Lower lobe of right lung (tissue), 2 donors: ENCODE results near the gene RIPOR3. TPM values are rescaled to one million over a fixed set of nuclear protein-coding genes. Genes with fewer than 3 reads are reported as not detected.
"Not testable (repeated sequence)": the region's sequence is repeated elsewhere in the genome, so short reads cannot be mapped to it uniquely, and the experiment has no call there.

Source experiments
- ATAC-seq, 2 donors: fragments of 200-7000 bp; cut with Tn5 transposase; one replicate each; pipeline ENCODE4 v1.9.1; 2020 to 2022; ENCODE audit warnings: mild to moderate bottlenecking in 2 of 2, moderate library complexity in 2 of 2
- DNase-seq: peaks from one replicate; pipeline ENCODE4 v3.0.0-alpha.2; 2020
- H3K27ac ChIP-seq: fragments of 200-600 bp; one replicate; pipeline ENCODE4 v1.8.0; 2022
- H3K27me3 ChIP-seq: fragments of 200-600 bp; one replicate; pipeline ENCODE4 v1.8.0; 2022; ENCODE audit warnings: low read depth
- H3K36me3 ChIP-seq: fragments of 200-600 bp; one replicate; pipeline ENCODE4 v1.8.0; 2022; ENCODE audit warnings: mild to moderate bottlenecking
- H3K4me1 ChIP-seq: fragments of 200-600 bp; one replicate; pipeline ENCODE4 v1.8.0; 2022
- H3K4me3 ChIP-seq: fragments of 200-600 bp; one replicate; pipeline ENCODE4 v1.8.0; 2022; ENCODE audit warnings: mild to moderate bottlenecking
- H3K9me3 ChIP-seq: fragments of 200-600 bp; one replicate; pipeline ENCODE4 v1.8.0; 2022
- CTCF ChIP-seq: fragments of 200-600 bp; IDR thresholded peaks from one replicate; pipeline ENCODE4 v1.8.0; 2022; ENCODE audit warnings: antibody characterized with exemption, mild to moderate bottlenecking
- intact Hi-C: fragments of 100-400 bp; cut with DNase I; formaldehyde crosslinking; loops from one replicate; pipeline ENCODE4 v1.11.0; 2022
- total RNA-seq: library from RNA; stranded (reverse); fragmentation: NEBNext Ultra II Directional; extraction: Animal tissue kit (Norgen Biotek cat#: 25700); gene quantifications from one replicate; pipeline ENCODE4 v1.2.1, GENCODE V29; 2021
- donor health status: DM: no; HTN: yes; CAD: no; lungs with severe emphysema.

Gene RIPOR3
- total RNA-seq, 1 donor from 2014 or later = 11.0 TPM

- TF ChIP-seq CTCF = no peak
- Histone ChIP-seq H3K36me3 (no peaks in the 10 kb centered on the region), H3K9me3 (no peaks in the 10 kb centered on the region), H3K4me1 (no peaks in the 10 kb centered on the region), H3K4me3 (no peak overlapping the region), H3K27me3 (no peaks in the 10 kb centered on the region), H3K27ac (no peak overlapping the region)
- DNase-seq = no peak
- ATAC-seq = no peak
- intact Hi-C loops = no loop called here
These were observed 86.2 kb downstream of the RIPOR3 start for GRCh38 chr20:50605136-50605535.

GRCh38 chr20:50604451-50604850 is 86.9 kb downstream of the RIPOR3 start:
- no peaks in the 10 kb centered on the region for H3K9me3 ChIP-seq
- ATAC-seq (no peak), DNase-seq (no peak)
- no peaks in the 10 kb centered on the region for H3K27me3 ChIP-seq
- intact Hi-C loops = no loop called here
- no peak for TF ChIP-seq CTCF
- no peak overlapping the region for H3K27ac ChIP-seq
- no peaks in the 10 kb centered on the region for H3K4me1 ChIP-seq
- H3K36me3 ChIP-seq = no peaks in the 10 kb centered on the region
- no peak overlapping the region for H3K4me3 ChIP-seq

GRCh38 chr20:50602432-50603088 is 88.8 kb downstream of the RIPOR3 start:
- ATAC-seq (peak; percentile 5 to 7), DNase-seq (no peak)
- H3K9me3 ChIP-seq = no peaks in the 10 kb centered on the region
- H3K27me3 ChIP-seq = no peaks in the 10 kb centered on the region
- intact Hi-C loops = no loop called here
- no peak for TF ChIP-seq CTCF
- H3K4me1 ChIP-seq = no peaks in the 10 kb centered on the region
- H3K36me3 ChIP-seq = no peaks in the 10 kb centered on the region
- no peak overlapping the region for H3K27ac ChIP-seq
- H3K4me3 ChIP-seq = no peak overlapping the region

GRCh38 chr20:50601511-50602431 is 89.6 kb downstream of the RIPOR3 start:
- H3K36me3 ChIP-seq = no peaks in the 10 kb centered on the region
- no peaks in the 10 kb centered on the region for H3K27me3 ChIP-seq
- TF ChIP-seq CTCF = no peak
- no peak overlapping the region for H3K4me3 ChIP-seq
- ATAC-seq (peak in 1 of 2 donors; percentile 7), DNase-seq (no peak)
- peaks cover under 1% of the 10 kb centered on the region for H3K4me1 ChIP-seq
- H3K27ac ChIP-seq = no peak overlapping the region
- H3K9me3 ChIP-seq = no peaks in the 10 kb centered on the region
- intact Hi-C loops = no loop called here

GRCh38 chr20:50600281-50600895 is 91.0 kb downstream of the RIPOR3 start:
- Histone ChIP-seq H3K27me3 (no peaks in the 10 kb centered on the region), H3K4me3 (no peak overlapping the region), H3K4me1 (peaks cover 8% of the 10 kb centered on the region), H3K27ac (no peak overlapping the region), H3K9me3 (no peaks in the 10 kb centered on the region), H3K36me3 (no peaks in the 10 kb centered on the region)
- DNase-seq (no peak), ATAC-seq (no peak)
- no peak for TF ChIP-seq CTCF
- intact Hi-C loops = no loop called here

- H3K27ac ChIP-seq, ATAC-seq, H3K4me1 ChIP-seq, intact Hi-C loops, H3K27me3 ChIP-seq, DNase-seq, H3K36me3 ChIP-seq, H3K9me3 ChIP-seq, H3K4me3 ChIP-seq: not testable (repeated sequence)
These were observed 92.6 kb downstream of the RIPOR3 start for GRCh38 chr20:50598768-50599167.
